ACC112 (cell line): ENCODE measurements around the gene HTR3D.

Source experiments
- H2AFZ ChIP-seq: fragments of 200-600 bp; sonication (generic); one replicate; pipeline ENCODE4 v1.6.0; 2017; ENCODE audit warnings: antibody characterized with exemption, low read length; ENCODE audit not compliant: unreplicated experiment
- H3K27ac ChIP-seq: fragments of 200-600 bp; sonication (generic); 2 replicates; pipeline ENCODE4 v1.5.1; 2014; ENCODE audit warnings: low read depth, mild to moderate bottlenecking, antibody characterized with exemption, low read length, moderate library complexity
- H3K27me3 ChIP-seq: fragments of 200-600 bp; sonication (generic); 2 replicates; pipeline ENCODE4 v1.6.1; 2014; ENCODE audit warnings: mild to moderate bottlenecking, antibody characterized with exemption, low read length, moderate library complexity, mixed read lengths; ENCODE audit not compliant: insufficient read depth
- H3K36me3 ChIP-seq: fragments of 200-600 bp; sonication (generic); 2 replicates; pipeline ENCODE4 v1.6.1; 2016; ENCODE audit warnings: mild to moderate bottlenecking, antibody characterized with exemption, low read length, moderate library complexity, mixed read lengths; ENCODE audit not compliant: insufficient read depth
- H3K4me1 ChIP-seq: fragments of 200-600 bp; sonication (generic); one replicate; pipeline ENCODE4 v1.6.1; 2016; ENCODE audit warnings: low read length, mixed read lengths; ENCODE audit not compliant: insufficient read depth, unreplicated experiment, control insufficient read depth
- H3K4me3 ChIP-seq: fragments of 200-600 bp; sonication (generic); 2 replicates; pipeline ENCODE4 v1.5.1; 2014; ENCODE audit warnings: mild to moderate bottlenecking, low read depth, low read length
- H3K79me2 ChIP-seq: fragments of 200-600 bp; sonication (generic); one replicate; pipeline ENCODE4 v1.6.0; 2016; ENCODE audit warnings: low read length; ENCODE audit not compliant: control insufficient read depth, unreplicated experiment, insufficient read depth

The HTR3D gene

DNA sequence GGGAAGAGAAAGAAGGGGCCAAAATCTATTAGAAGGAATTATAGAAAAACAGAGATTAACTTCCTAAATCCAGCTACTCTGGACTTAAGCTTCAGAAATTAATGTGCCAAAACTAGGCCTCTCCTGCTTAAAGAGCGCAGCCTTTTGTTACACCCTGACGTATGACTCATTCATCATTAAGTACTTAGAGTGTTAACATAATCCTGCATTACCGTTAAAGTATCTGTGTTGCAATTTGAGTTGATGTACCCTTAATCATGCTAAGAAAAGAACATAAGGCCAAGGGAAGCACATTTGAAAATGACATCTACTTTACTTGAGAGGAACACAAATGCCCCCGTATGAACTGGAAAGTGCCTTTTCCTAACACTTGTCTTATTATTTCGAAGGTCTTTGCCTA is 7.9 kb downstream of the HTR3D start:
- H3K79me2 ChIP-seq, result no peaks in the 10 kb centered on the region
- H3K36me3 ChIP-seq, result no peaks in the 10 kb centered on the region
- peaks cover 10% of the 10 kb centered on the region for H3K27me3 ChIP-seq
- H2AFZ ChIP-seq, result no peak overlapping the region
- no peak overlapping the region for H3K27ac ChIP-seq
- no peak overlapping the region for H3K4me3 ChIP-seq
- H3K4me1 ChIP-seq, result no peaks in the 10 kb centered on the region

DNA sequence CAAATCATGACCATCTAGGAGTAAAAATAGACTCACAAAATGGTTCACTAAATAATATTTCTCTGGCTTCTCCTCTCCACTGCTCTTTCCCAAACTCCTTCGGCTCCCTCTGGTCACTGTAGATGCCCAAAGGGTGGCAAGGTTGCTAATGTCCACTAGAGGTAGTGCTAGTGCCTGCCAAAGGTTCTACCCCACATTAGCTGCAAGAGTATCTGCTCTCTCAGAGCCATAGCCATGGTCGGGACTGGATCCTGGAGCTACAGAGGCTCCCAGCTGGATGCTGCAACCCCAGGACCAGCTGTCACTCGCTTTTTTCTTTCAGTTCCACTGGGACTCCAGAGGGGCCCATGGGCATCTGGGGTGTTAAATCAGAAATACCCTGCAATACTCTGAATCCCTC is 8.5 kb downstream of the HTR3D start:
- Histone ChIP-seq H3K4me1 (no peaks in the 10 kb centered on the region), H3K27ac (no peak overlapping the region), H3K27me3 (peaks cover 6% of the 10 kb centered on the region), H3K79me2 (no peaks in the 10 kb centered on the region), H3K4me3 (no peak overlapping the region), H2AFZ (no peak overlapping the region), H3K36me3 (no peaks in the 10 kb centered on the region)

- no peak overlapping the region for H3K4me3 ChIP-seq
- no peaks in the 10 kb centered on the region for H3K4me1 ChIP-seq
- no peak overlapping the region for H2AFZ ChIP-seq
- H3K27me3 ChIP-seq, result no peaks in the 10 kb centered on the region
- no peak overlapping the region for H3K27ac ChIP-seq
- H3K79me2 ChIP-seq, result no peaks in the 10 kb centered on the region
- H3K36me3 ChIP-seq, result no peaks in the 10 kb centered on the region
Observed at GRCh38 chr3:184042617-184043016, 11.1 kb downstream of the HTR3D start.

DNA sequence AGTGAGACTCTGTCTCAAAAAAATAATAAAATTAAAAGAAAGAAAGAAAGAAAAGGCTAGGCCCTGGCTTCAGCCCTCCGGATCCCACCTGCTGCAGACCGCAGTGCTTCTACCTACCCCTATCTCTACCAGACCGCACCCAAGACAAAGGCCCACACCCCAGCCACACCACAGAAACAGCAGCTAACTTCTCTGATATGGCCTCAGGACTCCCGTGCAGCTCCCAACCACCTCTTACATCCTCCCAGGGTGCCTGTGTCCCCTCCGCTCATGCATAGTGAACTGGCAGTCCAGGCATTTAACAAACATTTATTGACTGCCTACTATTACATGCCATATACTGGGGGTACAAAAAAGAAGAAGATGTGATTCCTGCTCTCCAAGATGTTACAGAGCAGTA is 14.5 kb downstream of the HTR3D start:
- Histone ChIP-seq H2AFZ (no peak overlapping the region), H3K36me3 (no peaks in the 10 kb centered on the region), H3K27ac (no peak overlapping the region), H3K27me3 (peaks cover 5% of the 10 kb centered on the region; the same call in 1 of the 2 replicates), H3K79me2 (no peaks in the 10 kb centered on the region), H3K4me3 (no peak overlapping the region), H3K4me1 (no peaks in the 10 kb centered on the region)

- no peaks in the 10 kb centered on the region for H3K36me3 ChIP-seq
- no peaks in the 10 kb centered on the region for H3K4me1 ChIP-seq
- no peak overlapping the region for H2AFZ ChIP-seq
- H3K79me2 ChIP-seq, result no peaks in the 10 kb centered on the region
- H3K27me3 ChIP-seq, result peaks cover 28% of the 10 kb centered on the region
- no peak overlapping the region for H3K27ac ChIP-seq
- no peak overlapping the region for H3K4me3 ChIP-seq
Observed at GRCh38 chr3:184050217-184050847, 18.8 kb downstream of the HTR3D start.

- Histone ChIP-seq H3K4me3 (no peak within 1 kb of the TSS), H3K36me3 (no peaks in the 10 kb centered on the region), H3K79me2 (no peaks in the 10 kb centered on the region), H2AFZ (no peak within 1 kb of the TSS), H3K4me1 (peaks cover 2% of the 10 kb centered on the region), H3K27ac (no peak within 1 kb of the TSS), H3K27me3 (peaks cover 28% of the 10 kb centered on the region)
Observed at GRCh38 chr3:184052767-184053166, 21.2 kb downstream of the HTR3D start, which contains the start of gene HTR3C. HTR3C (plus strand) TSS chr3:184053047; CDS start chr3:184053081, 34 bp downstream.

DNA sequence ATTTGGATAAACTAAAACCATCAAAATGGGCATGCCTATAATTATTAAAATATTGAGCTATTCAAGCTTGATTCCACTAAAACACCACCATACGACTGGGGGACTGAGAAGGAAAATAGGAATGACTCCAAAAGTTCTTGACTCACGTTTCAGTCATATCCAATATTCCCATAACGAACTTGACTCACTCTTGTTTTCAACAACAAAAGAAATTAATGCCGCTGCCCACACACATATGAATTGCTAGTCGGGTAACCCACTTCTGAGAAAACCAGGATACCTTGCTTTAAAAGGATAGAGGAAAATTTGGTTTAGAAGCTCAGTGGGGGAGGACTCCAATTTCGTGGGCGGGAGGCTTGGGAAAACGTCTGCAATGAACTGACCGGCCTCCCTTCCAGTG is 26.5 kb downstream of the HTR3D start:
- no peak overlapping the region for H3K4me3 ChIP-seq
- H2AFZ ChIP-seq, result no peak overlapping the region
- no peaks in the 10 kb centered on the region for H3K79me2 ChIP-seq
- H3K4me1 ChIP-seq, result peaks cover 8% of the 10 kb centered on the region
- no peaks in the 10 kb centered on the region for H3K36me3 ChIP-seq
- H3K27me3 ChIP-seq, result peaks cover 16% of the 10 kb centered on the region
- no peak overlapping the region; the same call in 1 of the 2 replicates for H3K27ac ChIP-seq

DNA sequence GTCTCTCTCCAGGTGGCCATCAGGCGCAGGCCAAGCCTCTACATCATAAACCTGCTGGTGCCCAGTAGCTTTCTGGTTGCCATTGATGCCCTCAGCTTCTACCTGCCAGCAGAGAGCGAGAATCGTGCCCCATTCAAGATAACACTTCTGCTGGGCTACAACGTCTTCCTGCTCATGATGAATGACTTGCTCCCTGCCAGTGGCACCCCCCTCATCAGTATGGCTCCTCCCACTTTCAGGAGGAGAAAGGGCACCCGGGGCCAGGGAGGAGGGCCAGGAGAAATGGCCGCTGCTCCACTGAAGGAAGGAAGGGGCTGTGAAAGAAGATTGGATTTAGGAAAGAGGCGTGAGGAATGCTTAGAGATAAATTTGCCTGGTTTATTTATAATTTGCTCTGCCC is 27.9 kb downstream of the HTR3D start:
- Histone ChIP-seq H3K79me2 (no peaks in the 10 kb centered on the region), H2AFZ (no peak overlapping the region), H3K27ac (no peak overlapping the region), H3K27me3 (peaks cover 6% of the 10 kb centered on the region), H3K4me3 (no peak overlapping the region), H3K4me1 (peaks cover 8% of the 10 kb centered on the region), H3K36me3 (no peaks in the 10 kb centered on the region)

DNA sequence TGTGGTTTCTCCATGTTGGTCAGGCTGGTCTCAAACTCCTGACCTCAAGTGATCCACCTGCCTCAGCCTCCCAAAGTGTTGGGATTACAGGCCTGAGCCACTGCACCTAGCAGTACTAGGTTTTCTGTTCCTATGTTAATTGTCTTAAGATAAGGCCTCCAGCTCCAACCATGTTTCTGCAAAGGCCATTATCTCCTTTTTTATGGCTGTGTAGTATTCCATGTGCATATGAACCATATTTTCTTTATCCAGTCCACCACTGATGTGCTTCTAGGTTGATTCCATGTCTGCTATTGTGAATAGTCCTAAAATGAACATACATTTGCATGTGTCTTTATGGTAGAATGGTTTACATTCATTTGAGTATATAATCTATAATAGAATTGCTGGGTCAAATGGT is 31.1 kb downstream of the HTR3D start:
- no peak overlapping the region for H3K27ac ChIP-seq
- no peaks in the 10 kb centered on the region for H3K36me3 ChIP-seq
- H3K79me2 ChIP-seq, result no peaks in the 10 kb centered on the region
- H3K4me3 ChIP-seq, result no peak overlapping the region
- no peaks in the 10 kb centered on the region; the same call in 1 of the 2 replicates for H3K27me3 ChIP-seq
- H2AFZ ChIP-seq, result no peak overlapping the region
- peaks cover 8% of the 10 kb centered on the region for H3K4me1 ChIP-seq

DNA sequence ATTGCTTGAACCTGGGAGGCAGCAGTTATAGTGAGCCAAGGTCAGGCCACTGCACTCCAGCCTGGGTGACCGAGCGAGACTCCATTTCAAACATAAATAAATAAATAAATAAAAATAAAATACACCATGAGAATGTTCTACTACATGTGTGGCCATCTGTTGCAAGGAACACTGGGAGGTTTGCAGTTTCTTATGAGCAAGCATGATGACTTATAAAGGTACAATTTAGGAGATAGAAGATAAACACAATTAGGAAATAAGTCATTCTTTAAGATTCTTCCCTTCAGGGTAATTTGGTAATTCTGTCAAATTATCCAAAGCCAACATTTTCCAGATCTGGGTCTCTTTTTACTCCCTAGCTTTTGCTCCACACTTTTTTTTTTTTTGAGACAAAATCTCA is 34.7 kb downstream of the HTR3D start:
- Histone ChIP-seq H3K79me2 (no peaks in the 10 kb centered on the region), H3K36me3 (no peaks in the 10 kb centered on the region), H3K4me3 (no peak overlapping the region), H3K27ac (no peak overlapping the region), H3K27me3 (peaks cover 6% of the 10 kb centered on the region), H3K4me1 (no peaks in the 10 kb centered on the region), H2AFZ (no peak overlapping the region)

DNA sequence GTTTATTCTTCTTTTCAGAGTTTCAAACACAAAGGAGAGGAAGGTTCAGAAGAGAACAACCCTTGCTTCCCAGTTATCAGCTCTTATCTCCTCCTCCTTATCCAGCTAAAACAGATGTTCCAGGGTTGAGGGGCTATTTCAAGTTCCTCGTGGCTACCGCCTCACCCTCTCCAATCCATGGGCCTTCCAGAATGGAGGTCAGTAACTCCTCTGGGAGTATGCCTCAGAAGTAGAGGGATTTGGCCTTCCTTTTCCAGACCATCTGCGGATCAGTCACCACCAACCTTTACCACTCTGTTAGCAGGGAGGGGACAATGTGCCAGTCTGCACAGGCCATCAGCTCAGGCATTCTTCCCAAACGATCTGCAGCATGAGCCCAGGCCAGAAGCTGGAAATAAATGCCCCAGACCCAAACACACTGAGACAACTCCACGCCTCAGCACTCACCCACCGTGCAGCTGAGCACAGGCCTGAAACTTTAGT is 36.1 kb downstream of the HTR3D start:
- Histone ChIP-seq H3K4me1 (no peaks in the 10 kb centered on the region), H3K4me3 (no peak overlapping the region), H2AFZ (no peak overlapping the region), H3K27ac (no peak overlapping the region), H3K79me2 (no peaks in the 10 kb centered on the region), H3K36me3 (no peaks in the 10 kb centered on the region), H3K27me3 (peaks cover 7% of the 10 kb centered on the region; the same call in 1 of the 2 replicates)
